NCI-H446 (cell line): ENCODE results near the gene NDE1.

ENCODE experiments used
- DNase-seq, 2 experiments: peaks; one replicate each; lab custom pipeline; 2025; lab: John Stamatoyannopoulos, UW

NDE1 gene

DNA sequence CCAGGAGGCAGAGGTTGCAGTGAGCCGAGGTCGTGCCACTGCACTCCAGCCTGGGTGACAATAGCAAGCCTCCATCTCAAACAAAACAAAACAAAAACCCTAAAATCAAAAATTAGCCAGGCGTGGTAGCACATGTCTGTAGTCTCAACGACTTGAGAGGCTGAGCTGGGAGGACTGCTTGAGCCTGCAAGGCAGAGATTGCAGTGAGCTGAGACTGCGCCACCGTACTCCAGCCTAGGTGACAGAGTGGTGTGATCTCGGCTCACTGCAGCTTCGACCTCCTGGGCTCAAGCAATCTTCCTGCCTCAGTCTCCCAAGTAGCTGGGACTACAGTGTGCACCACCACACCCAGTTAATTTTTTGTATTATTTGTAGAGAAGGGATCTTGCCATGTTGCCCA, 119.2 kb downstream of the NDE1 start:
- no peak for DNase-seq

DNA sequence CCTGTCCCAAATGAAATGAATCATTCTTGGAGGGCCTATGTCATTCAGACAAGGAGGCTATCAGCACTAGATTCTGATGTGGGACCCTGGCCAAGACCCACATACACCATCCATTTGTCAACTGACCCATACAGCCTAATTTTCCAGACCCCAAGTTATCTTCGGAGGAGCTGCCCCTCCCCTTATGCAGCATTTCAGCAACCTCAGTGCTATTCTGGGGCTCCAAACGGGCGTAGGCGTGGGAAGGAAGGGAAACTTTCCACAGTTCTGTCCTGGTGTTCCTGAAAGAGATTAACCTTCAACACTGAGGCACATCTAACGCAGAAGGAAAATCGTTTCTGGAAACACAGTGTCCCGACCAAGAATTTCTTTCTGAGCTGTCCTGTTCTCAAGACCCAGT, 120.1 kb downstream of the NDE1 start:
- no peak for DNase-seq

DNA sequence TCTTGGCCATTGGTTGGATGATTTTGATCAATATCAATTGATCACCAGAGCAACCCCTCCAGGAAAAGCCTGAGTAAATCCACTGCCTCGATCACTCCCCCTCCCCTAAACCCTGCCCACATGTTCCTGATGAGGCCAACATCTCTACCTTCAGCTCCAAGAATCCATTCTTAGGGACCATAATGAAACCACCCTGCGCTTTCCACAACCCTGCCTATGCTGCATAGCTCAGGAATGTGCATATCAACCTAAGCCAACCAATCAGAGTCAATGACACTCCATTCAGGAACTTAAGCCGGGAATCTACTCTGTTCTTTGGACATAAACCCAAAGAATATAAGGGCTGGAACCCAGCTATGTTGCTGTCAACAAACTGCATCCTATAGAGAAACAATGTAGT, 120.5 kb downstream of the NDE1 start:
- no peak for DNase-seq

DNA sequence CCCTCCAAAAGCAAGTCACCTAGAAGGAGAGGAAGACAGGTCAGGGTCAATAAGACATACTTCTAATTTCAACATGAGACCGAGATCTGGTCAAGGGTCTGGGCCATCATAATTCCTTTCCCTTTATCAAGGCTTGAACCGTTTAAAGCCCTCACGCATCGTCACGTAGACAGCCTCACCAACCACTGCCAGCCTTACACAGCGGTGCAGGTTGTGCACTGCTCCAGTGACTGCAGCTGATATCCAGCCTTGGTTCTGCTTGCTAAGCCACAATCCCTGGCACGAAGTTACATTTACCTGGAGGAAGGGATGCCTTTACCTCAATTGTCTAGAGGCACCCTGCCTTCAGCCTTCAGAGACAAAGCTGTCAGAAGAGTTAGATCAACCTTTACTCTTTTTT, 121.6 kb downstream of the NDE1 start:
- no peak for DNase-seq

DNA sequence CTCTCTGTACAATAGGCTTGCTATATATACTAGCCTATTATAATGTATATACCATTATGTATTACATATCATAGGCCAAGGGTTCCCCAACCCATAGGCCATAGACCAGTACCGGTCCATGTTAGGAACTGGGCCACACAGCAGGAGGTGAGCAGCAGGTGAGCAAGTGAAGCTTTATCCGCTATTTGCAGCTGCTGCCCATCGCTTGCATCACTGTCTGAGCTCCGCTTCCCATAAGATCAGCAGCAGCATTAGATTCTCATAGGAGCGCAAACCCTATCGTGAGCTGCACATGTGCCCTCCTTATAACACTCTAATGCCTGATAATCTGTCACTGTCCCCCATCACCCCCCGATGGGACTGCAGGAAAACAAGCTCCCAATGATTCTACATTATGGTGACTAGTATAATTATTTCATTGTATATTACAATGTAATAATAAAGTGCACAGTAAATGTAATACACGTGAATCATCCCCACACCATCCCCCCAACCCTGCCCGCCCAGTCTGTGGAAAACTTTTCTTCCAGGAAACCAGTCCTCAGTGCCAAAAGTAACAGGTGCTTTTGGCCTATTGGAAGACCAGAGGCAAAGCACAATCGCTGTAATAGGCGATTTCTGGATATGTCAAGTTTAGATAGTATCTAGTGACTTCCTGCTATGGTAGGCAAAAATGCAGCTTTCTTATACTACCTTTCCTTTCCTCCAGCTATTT, 122.7 kb downstream of the NDE1 start:
- DNase-seq, result no peak

DNA sequence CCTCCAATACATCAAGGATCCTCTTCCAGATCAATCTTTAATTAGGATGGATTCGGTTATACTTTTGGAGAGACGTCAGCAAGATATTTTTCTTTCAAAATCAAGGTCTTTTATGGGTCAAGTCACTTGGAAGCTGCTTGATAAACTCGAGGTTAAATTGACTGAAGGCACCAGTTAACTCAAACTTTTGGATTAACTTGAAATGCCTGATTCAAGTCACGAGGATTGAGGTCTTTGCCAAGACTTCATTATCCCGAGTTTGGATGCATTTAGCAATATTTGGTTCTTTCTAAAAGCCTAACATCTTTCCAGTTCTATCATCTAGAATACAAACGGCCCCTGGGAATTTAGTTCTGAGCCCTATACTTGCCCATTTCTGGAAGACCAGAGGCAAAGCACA, 123.9 kb downstream of the NDE1 start:
- DNase-seq, result peak in 1 of 2 experiments; percentile 24

DNA sequence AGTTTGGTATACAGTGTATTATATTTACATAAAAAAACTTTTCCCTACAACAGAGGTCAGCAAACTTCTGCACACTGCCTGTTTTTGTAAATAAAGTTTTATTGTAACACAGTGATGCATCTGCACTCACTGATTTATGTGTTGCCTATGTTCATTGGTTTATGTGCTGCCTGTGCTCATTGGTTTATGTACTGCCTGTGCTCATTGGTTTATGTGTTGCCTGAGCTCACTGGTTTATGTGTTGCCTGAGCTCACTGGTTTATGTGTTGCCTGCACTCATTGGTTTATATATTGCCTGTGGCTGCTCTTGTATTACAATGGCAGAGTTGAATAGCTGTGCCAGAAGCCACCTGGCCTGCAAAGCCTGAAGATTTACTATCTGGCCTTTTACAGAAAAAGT, 125.2 kb downstream of the NDE1 start:
- DNase-seq, result peak in 1 of 2 experiments; percentile 9

DNA sequence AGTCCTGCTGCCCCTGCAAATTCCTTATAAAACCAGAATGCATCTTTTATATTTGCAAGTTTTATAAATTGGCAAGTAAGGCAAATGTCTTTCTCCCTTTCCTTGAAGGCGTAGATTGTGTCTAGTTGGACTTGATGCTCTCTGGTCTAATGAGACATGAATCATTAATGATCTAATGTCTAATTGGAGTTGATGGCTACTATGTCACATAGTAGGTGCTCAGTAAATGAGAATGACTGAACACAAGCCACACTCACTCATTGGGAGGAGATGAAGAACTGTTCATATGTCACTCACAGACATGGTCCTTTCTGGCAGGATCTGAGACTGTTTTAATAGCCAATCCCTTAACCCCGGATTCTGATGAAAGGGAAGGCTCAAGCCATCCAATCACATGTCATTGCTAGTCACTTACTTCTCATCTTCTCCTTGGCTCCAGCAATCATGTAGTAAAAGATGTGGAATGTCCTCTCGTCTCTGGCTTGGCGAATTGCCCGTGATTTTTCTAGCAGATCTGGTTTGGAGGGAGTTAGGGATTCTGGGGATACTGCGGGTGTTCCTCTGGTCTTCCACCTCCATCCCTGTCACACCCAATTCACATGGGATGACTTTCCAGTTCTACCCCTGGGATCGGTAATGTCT, 125.7 kb downstream of the NDE1 start:
- no peak for DNase-seq
